ENCODE data around the gene ZBP1.

ZBP1 gene

DNA sequence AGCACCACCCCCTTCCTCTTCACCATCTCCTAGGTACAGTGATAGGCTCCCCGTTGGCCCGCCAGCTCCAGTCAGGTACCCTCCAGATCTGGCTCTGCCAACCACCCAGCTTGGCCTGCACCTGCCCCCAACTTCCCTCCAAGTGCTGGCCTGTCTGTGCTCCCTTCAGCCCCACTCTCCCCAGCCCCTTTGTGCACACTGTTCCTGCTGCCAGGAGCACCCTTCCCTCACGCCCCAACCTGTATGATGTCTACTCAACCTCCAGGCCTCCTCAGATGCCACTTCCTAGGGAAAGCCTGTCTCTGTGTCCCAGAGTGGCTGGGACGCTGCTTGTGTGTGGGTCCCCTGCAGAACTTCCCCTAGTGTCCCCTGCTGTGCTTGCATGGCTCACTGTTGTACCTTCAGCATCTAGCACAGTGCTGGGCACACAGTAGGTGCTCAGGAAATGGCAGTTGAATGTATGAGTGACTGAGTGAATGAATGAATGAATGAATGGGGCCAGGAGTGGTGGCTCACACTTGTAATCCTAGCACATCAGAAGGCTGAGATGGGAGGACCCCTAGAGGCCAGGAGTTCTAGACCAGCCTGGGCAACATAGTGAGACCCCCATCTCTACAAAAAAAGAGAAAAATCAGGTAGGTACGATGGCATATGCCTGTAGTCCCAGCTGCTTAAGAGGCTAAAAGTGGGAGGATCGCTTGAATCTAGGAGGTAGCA lies 3.0 kb downstream of the ZBP1 start:
- DNase-seq (ENCODE audit: low read depth) = no peak

DNA sequence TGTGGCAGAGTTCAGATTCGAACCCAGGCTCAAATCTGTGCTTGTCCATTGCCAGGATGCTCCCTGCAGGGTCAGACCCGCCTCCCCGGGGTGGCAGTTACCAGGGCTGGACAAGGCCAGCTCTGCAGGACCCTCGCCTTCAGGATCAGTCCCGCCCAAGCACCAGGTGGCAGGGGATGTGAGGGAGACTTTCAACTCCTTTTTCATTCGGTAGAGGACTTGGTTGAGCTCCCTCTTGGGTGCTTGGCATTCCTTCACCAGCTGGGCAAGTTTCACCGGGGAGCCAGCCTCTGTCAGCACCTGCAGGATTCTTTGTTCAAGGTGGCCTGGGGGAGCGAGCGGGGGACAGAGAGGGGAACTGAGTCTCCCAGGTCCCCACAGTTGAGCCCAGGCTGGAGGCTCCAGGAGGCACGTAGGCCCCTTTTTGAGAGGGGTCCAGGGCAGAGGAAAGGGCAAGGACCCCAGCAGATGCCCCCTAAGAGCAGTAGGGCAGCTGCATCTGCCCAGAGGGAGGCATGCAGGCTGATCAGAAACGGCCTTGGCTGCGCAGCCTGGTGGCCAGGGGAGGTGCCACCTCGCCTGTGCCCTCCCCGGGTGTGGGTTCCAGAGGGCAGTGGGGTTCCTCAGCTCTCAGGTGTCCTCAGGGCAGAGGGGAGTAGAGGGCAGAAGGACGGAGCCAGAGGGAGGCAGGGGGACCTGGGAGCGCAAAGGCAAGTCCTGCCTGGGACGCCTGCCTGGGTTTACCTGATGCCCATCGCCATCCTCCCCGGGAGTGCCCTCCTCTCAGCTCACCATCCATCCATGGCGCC lies 3.9 kb downstream of the ZBP1 start:
- no peak for DNase-seq (ENCODE audit: low read depth)

DNA sequence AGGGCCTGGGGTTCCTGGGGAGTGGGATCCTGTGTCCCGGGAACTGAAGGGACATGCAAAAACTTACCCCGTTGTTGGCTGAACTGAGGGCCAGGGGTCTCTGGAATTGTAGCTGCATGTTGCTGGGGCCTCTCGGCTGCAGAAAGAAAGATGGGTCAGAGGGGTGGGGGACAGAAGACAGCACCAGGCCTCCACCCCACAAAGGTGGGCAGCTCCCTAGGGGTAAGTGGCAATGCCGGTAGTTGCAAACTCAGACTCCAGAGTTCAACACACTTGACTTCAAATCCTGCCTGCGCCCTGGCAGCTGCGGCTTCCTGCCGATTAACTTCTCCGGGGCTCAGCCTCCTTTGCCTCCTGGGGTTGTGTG lies 4.8 kb downstream of the ZBP1 start:
- DNase-seq (ENCODE audit: low read depth) = no peak

DNA sequence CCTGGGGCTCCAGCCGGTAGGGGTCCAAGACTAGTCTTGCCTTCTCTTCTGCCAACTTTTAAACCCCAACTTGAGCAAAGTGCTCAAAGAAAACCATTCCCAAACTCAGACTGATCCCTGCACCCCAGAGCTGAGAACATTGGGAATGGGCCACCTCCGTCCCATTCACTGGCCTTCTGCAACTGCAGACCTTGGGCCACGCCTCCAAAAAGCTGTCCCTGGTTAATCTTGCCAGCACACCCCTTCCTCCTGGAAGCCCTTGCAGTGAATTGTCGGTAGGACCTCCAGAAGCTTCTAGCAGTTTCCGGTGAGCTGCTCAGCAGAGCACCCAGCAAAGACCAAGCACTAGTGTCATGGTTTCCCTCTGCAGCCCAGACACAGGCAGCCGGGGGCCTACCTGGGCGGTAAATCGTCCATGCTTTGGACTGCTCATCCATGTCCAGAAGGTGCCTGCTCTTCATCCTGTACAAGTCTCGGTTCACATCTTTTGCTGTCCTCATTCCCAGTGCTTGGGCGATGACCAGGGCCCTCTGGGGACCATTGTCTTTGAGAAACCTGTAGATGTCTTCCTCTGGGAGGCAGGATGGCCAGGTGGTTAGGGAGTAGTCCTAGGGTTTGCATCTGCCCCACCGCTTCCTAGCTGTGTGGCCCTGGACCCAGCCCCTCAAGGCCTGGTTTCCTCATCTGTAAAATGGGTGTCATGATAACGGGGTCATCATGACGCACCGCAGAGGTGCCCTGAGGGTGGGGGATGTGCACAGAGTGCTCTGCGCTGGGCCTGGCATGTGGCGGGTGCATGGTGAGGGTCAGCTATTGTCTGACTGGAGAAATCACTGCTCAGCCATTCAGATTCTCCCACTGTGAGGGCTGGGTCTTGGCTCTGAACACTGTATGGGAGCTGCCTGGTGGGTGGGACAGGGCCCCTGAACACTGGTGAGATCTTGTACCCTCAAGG lies 5.5 kb downstream of the ZBP1 start:
- no peak for DNase-seq (ENCODE audit: low read depth)

DNA sequence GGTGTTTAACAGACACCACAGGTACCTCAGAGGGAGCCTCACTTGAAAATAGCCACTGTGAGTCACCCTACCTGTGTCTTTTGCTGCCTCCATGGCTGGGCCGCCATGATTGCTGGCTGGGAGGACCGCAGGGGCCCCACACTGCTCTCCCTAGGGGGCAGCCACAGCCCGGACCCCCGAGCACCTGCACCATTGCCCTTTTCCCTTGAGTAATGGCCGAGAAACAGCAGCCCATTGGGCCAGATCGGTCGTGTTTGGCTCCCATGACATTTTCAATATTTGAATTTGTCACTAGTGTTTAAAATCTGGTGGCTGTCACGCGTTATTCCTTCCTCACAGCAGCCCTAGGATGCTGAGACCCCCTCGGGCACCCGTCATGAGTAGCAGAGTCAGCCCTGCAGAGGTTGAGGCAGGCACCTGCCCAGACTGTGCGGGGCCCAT lies 6.7 kb downstream of the ZBP1 start:
- no peak for DNase-seq (ENCODE audit: low read depth)

DNA sequence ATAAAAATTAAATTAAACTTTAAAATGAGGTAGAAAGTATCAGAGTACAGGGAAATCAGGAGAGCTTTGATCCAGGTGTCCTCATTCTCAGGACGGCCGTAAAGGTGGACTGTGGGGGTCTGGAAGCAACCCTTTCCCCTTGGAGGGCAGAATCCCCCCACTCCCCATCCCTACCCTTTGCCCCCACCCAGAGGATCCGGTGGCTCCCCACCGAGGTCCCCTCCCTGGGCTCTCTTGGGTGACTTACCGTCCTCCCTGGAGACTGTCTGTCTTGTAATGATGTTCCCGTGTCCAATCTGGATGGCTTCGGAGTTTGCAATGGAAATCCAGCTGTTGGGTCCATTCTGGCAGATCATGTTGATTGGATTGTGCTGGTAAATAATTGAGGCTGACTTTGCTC lies 7.3 kb downstream of the ZBP1 start:
- no peak for DNase-seq (ENCODE audit: low read depth)

DNA sequence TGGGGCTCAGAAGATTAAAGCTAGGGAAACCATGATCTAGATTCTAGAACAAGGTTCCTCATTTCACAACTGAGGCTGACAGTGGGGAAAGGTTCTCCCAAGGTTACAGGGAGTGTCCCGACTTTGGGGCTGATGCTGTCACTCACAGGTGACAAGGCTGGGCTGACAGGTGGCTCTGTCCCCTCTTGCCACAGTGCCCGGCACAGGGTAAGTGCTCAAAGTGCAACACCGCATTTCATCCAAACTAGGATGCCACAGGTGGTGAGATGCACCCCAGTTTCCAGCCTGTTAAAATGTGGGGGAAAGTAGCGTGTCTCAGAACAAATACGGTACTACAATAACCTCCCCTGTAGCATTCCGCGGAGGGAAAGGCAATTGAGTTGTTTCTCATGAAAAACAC lies 7.8 kb downstream of the ZBP1 start:
- no peak for DNase-seq (ENCODE audit: low read depth)

DNA sequence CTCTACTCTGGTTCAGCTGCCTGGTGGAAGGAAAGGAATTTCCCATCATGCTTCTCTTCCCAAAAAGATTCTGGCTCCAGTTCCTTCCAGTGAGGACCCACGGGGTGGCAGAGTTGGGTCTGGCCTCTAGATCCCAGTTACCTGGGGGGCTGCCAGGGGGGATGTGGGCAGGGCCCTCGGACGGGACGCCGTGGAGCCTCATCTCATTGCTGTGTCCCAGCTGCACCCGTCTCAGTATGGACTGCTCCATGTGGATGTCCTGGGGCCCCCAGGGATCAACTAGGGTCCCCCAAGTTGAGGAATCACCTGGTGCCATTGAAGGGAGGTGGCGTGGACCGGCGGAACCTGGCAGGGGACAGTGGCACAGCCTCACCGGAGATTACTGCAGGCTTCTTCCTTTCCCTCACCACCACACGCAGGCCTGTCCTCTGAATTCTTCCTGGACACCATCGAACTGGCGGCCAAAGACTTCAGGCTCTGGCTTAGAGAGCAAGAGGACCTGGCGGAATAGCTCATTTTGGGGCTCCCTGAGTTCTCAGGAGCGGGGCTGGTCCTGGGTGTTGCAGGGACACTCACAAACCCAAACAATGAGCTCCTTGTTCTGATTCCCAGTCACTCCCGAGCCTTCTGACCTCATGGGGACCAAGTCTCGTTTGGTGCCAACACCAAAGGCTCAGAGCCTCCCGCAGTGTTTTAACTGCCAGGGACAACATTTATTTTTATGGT lies 8.5 kb downstream of the ZBP1 start:
- DNase-seq (ENCODE audit: low read depth) = no peak

DNA sequence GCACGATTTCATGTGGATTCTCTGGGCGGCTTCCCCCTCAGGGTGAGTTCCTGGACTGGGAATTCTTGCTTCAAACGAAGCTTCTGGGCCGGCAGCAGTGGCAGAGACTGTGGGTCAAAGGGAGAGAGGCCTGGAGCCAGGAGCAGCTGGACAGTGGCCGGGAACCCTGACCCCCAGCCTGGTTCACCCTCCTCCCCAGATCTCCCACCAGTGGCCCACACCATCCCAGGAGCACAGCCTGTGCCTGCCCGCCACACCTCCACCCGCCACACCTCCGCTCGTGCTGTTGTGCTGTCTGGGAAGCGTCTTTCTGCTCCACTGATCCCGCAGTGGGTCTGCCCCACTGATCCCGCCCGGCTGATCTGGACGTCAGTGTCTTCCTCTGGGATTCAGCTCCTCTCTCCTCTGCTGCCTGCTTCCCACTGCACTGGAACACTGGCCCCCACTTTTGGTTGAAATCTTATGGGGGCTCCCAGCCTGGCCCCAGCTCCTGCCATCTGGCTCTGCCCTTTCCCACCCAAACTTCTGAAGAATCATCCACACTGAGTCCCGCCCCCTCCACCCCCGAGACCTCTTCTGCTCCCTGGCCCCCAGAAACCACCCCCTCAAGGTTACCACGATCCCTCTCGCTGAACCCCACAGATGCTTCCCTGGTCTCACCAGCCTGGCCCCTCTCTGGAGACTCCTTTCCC lies 9.8 kb downstream of the ZBP1 start:
- no peak for DNase-seq (ENCODE audit: low read depth)

DNA sequence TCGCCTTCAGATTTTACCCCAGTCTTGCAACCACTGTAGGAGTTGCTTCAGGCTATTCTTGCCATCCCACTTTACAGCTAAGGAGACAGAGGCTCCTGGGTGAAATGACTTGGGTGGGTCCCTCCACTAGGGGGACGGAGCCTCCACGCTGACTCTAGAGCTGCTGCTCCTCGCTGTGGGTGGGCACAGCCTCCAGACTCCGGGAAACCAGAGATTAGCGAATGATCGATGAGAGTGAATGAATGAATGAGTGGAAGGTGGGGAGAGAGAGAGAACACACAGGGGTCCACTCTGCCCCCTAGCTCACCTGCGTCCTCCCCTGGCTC lies 10.4 kb downstream of the ZBP1 start:
- DNase-seq (ENCODE audit: low read depth) = no peak

DNA sequence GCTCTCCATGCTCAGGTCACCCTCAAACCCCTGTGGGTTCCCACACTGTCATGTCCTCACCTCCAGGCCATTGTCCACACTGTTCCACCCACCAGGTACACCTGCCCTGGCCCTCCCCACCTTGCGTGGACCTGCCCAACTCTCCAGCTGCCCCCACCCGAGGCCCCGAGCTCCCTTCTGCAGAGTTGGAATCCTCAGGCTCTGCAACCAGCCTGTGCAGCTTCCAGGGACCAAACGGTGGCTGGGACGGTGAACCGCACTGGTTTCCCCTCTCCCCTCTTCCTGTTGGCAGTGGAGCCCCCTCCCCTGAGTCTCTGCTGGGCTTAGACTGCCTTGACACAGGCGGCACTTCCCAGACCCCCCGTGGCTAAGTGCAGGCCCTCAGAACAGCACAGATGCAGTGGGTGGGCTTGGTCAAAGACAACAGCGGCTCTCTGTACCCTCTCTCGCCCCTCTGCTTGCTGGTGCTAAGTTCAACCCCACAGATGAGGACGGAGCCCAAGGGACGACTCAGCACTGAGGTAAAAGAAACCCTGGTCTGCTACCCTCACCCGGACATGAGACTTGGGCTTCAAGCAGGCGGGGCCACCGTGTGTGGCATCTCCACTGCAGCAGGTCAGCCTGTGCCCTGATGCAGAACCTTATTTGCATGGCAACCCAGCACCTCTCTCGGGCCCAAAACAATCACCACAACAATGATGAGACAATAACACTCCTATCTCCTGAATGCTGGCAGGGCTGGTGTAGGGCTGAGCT lies 11.0 kb downstream of the ZBP1 start:
- no peak for DNase-seq (ENCODE audit: low read depth)

DNA sequence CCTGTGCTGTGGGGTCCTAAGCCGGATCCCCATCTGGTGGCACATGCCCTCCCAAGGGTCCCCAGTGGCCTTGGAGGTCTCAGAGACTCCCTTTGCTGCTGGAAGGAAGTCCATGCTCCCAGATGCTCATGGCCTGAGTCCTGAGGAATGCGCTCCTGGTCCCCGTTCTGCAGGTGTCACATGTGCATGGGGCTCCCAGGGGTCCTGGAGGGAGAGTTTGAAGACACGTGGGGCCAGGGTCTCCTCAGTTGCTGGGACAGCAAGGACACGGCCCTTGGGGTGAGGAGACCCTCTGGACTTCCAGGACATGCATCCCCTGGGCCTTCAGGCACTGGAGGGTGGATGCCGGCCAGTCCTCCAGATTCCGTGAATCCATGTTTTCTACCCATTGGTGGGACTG lies 11.7 kb downstream of the ZBP1 start:
- DNase-seq (ENCODE audit: low read depth) = no peak

DNA sequence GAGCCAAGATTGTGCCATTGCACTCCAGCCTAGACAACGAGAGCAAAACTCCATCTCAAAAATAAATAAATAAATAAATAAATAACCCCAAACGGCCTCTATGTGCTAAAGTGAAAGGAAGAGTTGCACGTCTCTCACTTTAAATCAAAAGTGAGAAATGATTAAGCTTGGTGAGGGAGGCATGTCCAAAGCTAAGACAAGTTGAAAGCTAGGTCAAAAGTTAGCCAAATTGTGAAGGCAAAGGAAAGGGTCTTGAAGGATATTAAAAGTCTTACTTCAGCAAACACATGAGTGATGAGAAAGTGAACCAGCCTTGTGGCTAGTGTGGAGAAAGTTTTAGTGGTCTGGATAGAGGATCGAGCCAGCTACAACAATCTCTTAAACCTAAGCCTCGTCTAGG lies 14.3 kb downstream of the ZBP1 start:
- no peak for DNase-seq (ENCODE audit: low read depth)

DNA sequence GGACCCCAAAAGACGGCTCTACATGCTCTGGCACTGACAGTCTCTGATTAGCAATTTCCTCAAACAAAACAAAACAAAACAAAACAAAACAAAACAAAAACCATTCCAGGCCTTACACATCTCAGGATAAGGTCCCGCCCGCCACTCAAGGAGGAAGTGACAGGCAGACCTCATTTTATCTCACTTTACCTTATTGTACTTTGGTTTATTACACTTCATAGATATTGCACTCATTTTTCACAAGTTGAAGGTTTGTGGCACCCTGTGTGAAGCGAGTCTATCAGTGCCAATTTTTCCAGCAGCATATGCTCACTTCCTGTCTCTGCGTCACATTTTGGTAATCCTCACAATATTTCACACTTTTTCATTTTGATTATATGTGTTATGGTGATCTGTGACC lies 15.2 kb downstream of the ZBP1 start:
- no peak for DNase-seq (ENCODE audit: low read depth)

DNA sequence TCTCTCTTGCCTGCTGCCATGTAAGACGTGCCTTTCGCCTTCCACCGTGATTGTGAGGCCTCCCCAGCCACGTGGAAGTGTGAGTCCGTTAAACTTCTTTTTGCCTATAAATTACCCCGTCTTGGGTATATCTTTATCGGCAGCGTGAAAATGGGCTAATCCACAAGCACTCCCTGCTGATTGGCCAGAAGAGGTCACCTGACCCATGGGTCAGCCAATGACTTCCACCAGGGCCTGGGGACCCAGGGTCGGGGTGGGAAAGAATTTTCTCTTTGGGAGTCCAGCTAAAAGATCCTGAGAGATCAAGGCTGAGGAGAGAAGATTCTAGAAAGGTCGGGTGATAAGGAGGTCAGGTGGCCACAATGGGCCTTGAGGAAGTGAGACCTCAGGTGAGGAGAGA lies 17.1 kb downstream of the ZBP1 start:
- no peak for DNase-seq (ENCODE audit: low read depth)

DNA sequence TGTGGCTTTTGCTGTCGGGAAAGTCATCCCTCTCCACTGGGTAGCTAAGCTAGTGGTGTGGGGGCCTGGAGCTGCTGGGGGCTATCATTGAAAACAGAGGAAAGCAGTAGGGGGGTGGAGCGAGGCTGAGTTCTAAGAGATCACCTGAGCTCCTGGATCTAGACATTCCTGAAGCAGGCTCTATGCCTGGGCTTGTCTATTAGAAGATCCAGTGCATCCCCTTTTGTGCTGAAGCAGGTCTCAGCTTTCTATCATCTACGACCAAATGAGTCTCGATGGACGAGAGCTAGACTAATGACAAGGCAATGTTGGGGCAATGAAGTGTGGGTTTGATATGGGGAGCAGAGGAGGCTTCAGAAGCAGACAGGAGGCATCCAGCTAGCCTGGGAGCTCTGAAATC lies 18.5 kb downstream of the ZBP1 start:
- DNase-seq (ENCODE audit: low read depth) = no peak

DNA sequence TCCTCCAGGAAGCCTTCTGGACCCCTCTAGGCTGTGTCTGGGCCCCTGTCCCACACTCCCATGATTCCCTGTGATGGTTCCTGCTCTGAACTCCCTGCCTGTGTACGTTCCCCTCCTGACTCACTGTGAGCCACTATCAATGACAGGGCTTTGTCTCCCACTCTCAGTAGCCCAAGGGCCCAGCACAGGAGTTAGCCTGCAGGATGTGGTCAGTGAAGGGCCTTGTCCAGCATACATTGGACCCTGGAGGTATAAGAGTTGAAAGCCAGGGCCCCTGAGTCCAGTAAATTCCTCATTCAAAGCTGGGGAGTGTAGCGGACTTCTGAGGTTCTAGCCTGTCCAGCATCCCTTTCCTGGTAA lies 19.0 kb downstream of the ZBP1 start:
- DNase-seq (ENCODE audit: low read depth) = no peak

DNA sequence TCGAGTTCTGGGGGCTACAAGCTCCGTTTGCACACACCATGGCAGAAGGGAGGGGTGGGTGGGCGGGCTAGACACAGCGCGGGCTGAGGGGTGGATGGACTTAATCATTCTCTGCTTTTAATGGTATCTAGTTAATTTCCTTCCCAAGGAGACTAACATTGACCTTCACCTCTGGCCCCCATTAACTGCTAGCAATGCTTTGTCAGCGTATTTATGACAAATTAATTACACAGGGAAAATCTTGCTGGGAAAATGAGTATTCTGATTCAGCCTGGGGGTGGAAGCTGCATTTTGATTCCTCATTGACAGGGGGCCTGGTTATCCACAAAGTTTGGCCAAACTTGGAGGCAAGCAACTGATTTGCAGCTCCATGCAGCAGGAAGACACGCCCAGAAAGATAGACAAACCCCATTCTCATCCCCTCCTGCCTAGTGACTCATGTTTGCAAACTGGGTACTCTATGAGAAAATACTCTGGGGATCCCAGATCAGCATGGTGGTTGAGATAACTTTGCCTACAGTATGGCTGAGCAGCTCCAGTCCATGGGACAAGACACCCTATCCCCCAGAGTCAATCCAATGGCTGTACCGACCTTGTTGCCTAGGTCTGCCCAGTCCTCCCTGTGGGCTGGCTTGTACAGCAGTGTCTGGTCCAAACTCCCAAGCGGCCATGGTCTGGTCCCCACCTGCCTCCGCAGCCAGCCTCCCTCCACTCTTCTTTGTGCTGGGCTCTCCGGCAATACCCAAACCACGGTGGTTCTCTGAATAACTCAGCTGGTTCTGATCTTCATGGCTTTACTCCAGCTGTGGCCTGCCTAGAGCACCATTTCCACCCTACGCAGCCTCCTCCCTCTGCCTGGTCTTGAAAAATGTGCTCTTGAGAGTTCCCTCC lies 19.7 kb downstream of the ZBP1 start:
- DNase-seq (ENCODE audit: low read depth) = no peak

DNA sequence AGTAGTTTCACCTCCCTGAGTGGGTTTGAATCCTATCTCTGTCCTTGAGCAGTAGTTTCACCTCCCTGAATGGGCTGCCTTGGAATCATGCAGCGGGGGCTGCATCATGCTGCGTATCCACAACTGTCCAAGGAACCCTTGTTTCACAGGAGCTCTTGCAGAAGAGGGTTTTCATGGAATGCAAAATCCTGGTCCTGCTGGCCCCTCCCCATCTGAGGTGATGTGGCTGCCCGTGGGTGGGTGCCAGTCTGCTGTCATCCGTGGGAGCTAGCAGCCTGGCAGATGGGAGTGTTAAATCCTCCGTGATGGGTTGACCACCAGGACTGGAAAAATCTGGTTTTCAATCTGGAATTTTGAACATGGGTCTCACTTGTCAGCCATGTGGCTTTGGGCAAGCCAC lies 21.7 kb downstream of the ZBP1 start:
- no peak for DNase-seq (ENCODE audit: low read depth)

DNA sequence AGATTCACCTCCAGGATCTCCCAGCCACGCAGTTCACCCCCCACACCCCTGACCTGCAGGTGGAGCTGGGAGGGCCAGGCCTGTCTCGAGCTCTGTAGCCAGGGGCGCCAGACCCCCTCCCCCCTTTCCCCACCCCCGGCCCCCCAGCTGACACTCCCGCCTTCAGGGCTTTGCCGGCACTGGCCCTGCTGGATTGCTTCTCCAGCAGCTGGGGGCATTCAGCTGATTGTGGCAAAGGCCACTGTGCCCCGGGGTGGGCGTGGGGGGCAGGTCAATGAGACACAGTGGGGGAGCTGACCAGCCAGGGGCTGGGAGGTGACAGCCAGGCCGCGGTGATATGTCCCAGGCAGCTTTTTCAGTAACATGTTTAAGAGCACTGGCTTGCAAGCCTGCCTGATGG lies 22.2 kb downstream of the ZBP1 start:
- DNase-seq (ENCODE audit: low read depth) = no peak
